Measurements from ENCODE around the gene KCNJ6. TPM values are rescaled to one million over a fixed set of nuclear protein-coding genes. Genes with fewer than 3 reads are reported as not detected.

Gene KCNJ6
- total and polyA plus RNA-seq, 2 experiments from 2014 or later, result not detected

GRCh38 chr21:37744551-37744950, 171.7 kb downstream of the KCNJ6 start:
- no peaks in the 10 kb centered on the region for H3K36me3 ChIP-seq
- no peak overlapping the region for H3K27ac ChIP-seq
- no peak for DNase-seq (ENCODE audit: low read depth in 1 of 2, low spot score in 1 of 2)
- H3K9me3 ChIP-seq (ENCODE audit: low read depth), result no peaks in the 10 kb centered on the region
- H3K27me3 ChIP-seq, result no peaks in the 10 kb centered on the region
- no peak for TF ChIP-seq CTCF (IDR thresholded peaks at IDR 0.05; ENCODE audit: low read depth, low read length)
- H3K4me1 ChIP-seq (ENCODE audit: low read depth), result no peaks in the 10 kb centered on the region
- H3K4me3 ChIP-seq, result no peak overlapping the region

GRCh38 chr21:37742532-37742931, 173.7 kb downstream of the KCNJ6 start:
- no peaks in the 10 kb centered on the region for H3K4me1 ChIP-seq (ENCODE audit: low read depth)
- TF ChIP-seq CTCF (IDR thresholded peaks at IDR 0.05; ENCODE audit: low read depth, low read length), result no peak
- H3K36me3 ChIP-seq, result no peaks in the 10 kb centered on the region
- H3K4me3 ChIP-seq, result no peak overlapping the region
- H3K27me3 ChIP-seq, result no peaks in the 10 kb centered on the region
- H3K9me3 ChIP-seq (ENCODE audit: low read depth), result no peaks in the 10 kb centered on the region
- no peak overlapping the region for H3K27ac ChIP-seq
- no peak for DNase-seq (ENCODE audit: low read depth in 1 of 2, low spot score in 1 of 2)

- DNase-seq (ENCODE audit: low read depth in 1 of 2, low spot score in 1 of 2), result no peak
- Histone ChIP-seq H3K4me3 (no peak overlapping the region), H3K9me3 (ENCODE audit: low read depth) (no peaks in the 10 kb centered on the region), H3K4me1 (ENCODE audit: low read depth) (no peaks in the 10 kb centered on the region), H3K36me3 (no peaks in the 10 kb centered on the region), H3K27ac (no peak overlapping the region), H3K27me3 (no peaks in the 10 kb centered on the region)
- no peak for TF ChIP-seq CTCF (IDR thresholded peaks at IDR 0.05; ENCODE audit: low read depth, low read length)
Measured at GRCh38 chr21:37742115-37742514, 174.1 kb downstream of the KCNJ6 start.

GRCh38 chr21:37737996-37738395, 178.3 kb downstream of the KCNJ6 start:
- no peaks in the 10 kb centered on the region for H3K27me3 ChIP-seq
- DNase-seq (ENCODE audit: low read depth in 1 of 2, low spot score in 1 of 2), result no peak
- no peaks in the 10 kb centered on the region for H3K4me1 ChIP-seq (ENCODE audit: low read depth)
- H3K36me3 ChIP-seq, result no peaks in the 10 kb centered on the region
- no peak overlapping the region for H3K27ac ChIP-seq
- no peaks in the 10 kb centered on the region for H3K9me3 ChIP-seq (ENCODE audit: low read depth)
- TF ChIP-seq CTCF (IDR thresholded peaks at IDR 0.05; ENCODE audit: low read depth, low read length), result no peak
- no peak overlapping the region for H3K4me3 ChIP-seq

GRCh38 chr21:37737507-37737906, 178.8 kb downstream of the KCNJ6 start:
- Histone ChIP-seq H3K27me3 (no peaks in the 10 kb centered on the region), H3K9me3 (ENCODE audit: low read depth) (no peaks in the 10 kb centered on the region), H3K4me3 (no peak overlapping the region), H3K36me3 (no peaks in the 10 kb centered on the region), H3K27ac (no peak overlapping the region), H3K4me1 (ENCODE audit: low read depth) (no peaks in the 10 kb centered on the region)
- DNase-seq (ENCODE audit: low read depth in 1 of 2, low spot score in 1 of 2), result no peak
- TF ChIP-seq CTCF (IDR thresholded peaks at IDR 0.05; ENCODE audit: low read depth, low read length), result no peak

GRCh38 chr21:37734846-37735245, 181.4 kb downstream of the KCNJ6 start:
- Histone ChIP-seq H3K27me3 (no peaks in the 10 kb centered on the region), H3K36me3 (no peaks in the 10 kb centered on the region), H3K4me3 (no peak overlapping the region), H3K4me1 (ENCODE audit: low read depth) (no peaks in the 10 kb centered on the region), H3K27ac (no peak overlapping the region), H3K9me3 (ENCODE audit: low read depth) (no peaks in the 10 kb centered on the region)
- TF ChIP-seq CTCF (IDR thresholded peaks at IDR 0.05; ENCODE audit: low read depth, low read length), result no peak
- no peak for DNase-seq (ENCODE audit: low read depth in 1 of 2, low spot score in 1 of 2)
